ENCODE data around the gene ZNF333. TPM values are rescaled to one million over a fixed set of nuclear protein-coding genes. Genes with fewer than 3 reads are reported as not detected.

ZNF333 gene
- total RNA-seq, 6 experiments from 2014 or later = 7.9 to 10.0 (median 9.1) TPM

GRCh38 chr19:14672188-14672872 lies 17.5 kb upstream of the ZNF333 start:
- DNase-seq = no peak
- H3K4me3 Mint-ChIP-seq = no peak overlapping the region
- TF ChIP-seq, protein P1, sequence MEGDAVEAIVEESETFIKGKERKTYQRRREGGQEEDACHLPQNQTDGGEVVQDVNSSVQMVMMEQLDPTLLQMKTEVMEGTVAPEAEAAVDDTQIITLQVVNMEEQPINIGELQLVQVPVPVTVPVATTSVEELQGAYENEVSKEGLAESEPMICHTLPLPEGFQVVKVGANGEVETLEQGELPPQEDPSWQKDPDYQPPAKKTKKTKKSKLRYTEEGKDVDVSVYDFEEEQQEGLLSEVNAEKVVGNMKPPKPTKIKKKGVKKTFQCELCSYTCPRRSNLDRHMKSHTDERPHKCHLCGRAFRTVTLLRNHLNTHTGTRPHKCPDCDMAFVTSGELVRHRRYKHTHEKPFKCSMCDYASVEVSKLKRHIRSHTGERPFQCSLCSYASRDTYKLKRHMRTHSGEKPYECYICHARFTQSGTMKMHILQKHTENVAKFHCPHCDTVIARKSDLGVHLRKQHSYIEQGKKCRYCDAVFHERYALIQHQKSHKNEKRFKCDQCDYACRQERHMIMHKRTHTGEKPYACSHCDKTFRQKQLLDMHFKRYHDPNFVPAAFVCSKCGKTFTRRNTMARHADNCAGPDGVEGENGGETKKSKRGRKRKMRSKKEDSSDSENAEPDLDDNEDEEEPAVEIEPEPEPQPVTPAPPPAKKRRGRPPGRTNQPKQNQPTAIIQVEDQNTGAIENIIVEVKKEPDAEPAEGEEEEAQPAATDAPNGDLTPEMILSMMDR (IDR thresholded peaks at IDR 0.05) = no peak
- no peaks in the 10 kb centered on the region for H3K4me1 Mint-ChIP-seq (ENCODE audit: low read depth)
- H3K27me3 Mint-ChIP-seq (ENCODE audit: insufficient read depth) = no peaks in the 10 kb centered on the region; the same call in none of the 2 replicates
- H3K36me3 Mint-ChIP-seq (ENCODE audit: low read depth) = no peaks in the 10 kb centered on the region
- H3K9me3 Mint-ChIP-seq = no peaks in the 10 kb centered on the region
- H3K27ac Mint-ChIP-seq = no peak overlapping the region

DNA sequence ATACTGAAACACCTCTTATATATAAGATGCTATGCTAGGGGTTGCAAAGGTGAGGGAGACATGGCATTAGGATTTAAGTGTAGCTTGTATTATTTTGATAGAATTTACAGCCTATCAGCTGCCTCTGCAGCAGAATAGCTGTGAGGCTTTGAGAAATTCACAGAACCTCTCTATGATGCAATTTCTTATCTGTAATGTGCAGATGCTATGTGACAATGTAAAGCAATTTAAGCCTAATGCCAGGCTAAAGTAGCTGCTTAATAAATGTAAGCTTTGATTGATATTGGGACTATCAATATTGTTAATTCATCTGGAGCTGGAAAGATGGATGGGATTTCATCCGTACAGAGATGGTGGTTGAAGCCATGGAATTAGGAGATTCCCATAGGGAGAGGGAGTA lies 16.8 kb upstream of the ZNF333 start:
- H3K9me3 Mint-ChIP-seq = no peaks in the 10 kb centered on the region
- no peaks in the 10 kb centered on the region; the same call in none of the 2 replicates for H3K27me3 Mint-ChIP-seq (ENCODE audit: insufficient read depth)
- H3K36me3 Mint-ChIP-seq (ENCODE audit: low read depth) = no peaks in the 10 kb centered on the region
- no peak for DNase-seq
- H3K27ac Mint-ChIP-seq = no peak overlapping the region
- H3K4me3 Mint-ChIP-seq = no peak overlapping the region
- no peaks in the 10 kb centered on the region for H3K4me1 Mint-ChIP-seq (ENCODE audit: low read depth)
- TF ChIP-seq, protein P1 (IDR thresholded peaks at IDR 0.05) = no peak

- no peaks in the 10 kb centered on the region for H3K36me3 Mint-ChIP-seq (ENCODE audit: low read depth)
- no peaks in the 10 kb centered on the region for H3K9me3 Mint-ChIP-seq
- no peak within 1 kb of the TSS for H3K27ac Mint-ChIP-seq
- TF ChIP-seq, protein P1 (IDR thresholded peaks at IDR 0.05) = no peak
- no peaks in the 10 kb centered on the region; the same call in none of the 2 replicates for H3K27me3 Mint-ChIP-seq (ENCODE audit: insufficient read depth)
- no peak for DNase-seq
- H3K4me3 Mint-ChIP-seq = no peak within 1 kb of the TSS
- H3K4me1 Mint-ChIP-seq (ENCODE audit: low read depth) = no peaks in the 10 kb centered on the region
Measured at GRCh38 chr19:14674764-14675163, 15.1 kb upstream of the ZNF333 start, which contains the start of gene ADGRE3. Gene ADGRE3 (minus strand): TSS chr19:14674844. CDS start chr19:14674770, 74 bp downstream.

DNA sequence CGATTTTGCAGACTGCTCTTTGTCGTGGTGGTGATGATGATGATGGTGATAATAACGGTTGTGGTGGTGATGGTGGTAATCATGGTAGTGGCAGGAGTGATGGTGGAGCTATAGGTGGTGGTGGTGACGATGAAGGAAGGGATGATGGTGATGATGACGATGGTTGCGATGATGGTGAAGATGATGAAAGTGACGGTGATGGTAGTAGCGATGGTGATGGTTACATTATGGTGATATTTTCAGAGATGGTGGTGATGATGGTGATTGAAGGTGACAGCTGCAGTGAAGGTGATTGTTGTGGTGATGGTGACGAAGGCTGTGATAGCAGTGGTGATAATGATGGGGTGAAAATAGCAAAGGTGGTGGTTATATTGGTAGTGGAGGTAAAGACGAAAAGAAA lies 13.1 kb upstream of the ZNF333 start:
- H3K27ac Mint-ChIP-seq = no peak overlapping the region
- H3K27me3 Mint-ChIP-seq (ENCODE audit: insufficient read depth) = no peaks in the 10 kb centered on the region; the same call in none of the 2 replicates
- H3K4me1 Mint-ChIP-seq (ENCODE audit: low read depth) = no peaks in the 10 kb centered on the region

DNA sequence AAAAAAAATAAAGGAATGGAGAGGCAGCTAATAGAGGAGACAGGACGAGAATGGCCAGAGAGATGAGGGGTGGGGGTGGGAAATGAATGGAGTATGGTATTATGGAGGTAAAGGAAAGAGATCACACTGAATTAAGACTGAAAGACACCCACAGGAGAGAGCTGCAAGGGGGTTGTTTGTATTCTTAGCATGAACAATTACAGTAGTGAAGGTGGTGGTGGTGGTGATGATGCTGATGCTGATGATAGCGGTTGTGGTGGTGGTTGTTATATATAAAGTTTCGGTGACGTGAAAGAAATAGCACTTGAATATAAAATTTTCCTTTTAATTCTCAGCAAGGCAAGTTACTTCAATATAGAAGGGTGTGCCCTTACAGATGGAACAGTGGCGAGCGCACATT lies 12.4 kb upstream of the ZNF333 start:
- Mint-ChIP-seq H3K4me1 (ENCODE audit: low read depth) (no peaks in the 10 kb centered on the region), H3K4me3 (no peak overlapping the region), H3K27me3 (ENCODE audit: insufficient read depth) (no peaks in the 10 kb centered on the region; the same call in none of the 2 replicates), H3K9me3 (no peaks in the 10 kb centered on the region), H3K27ac (no peak overlapping the region), H3K36me3 (ENCODE audit: low read depth) (no peaks in the 10 kb centered on the region)
- TF ChIP-seq, protein P1 (IDR thresholded peaks at IDR 0.05) = no peak
- DNase-seq = no peak

More for the DNA sequence above, 13.1 kb upstream of the ZNF333 start:
- TF ChIP-seq, protein P1 (IDR thresholded peaks at IDR 0.05) = no peak
- Mint-ChIP-seq H3K4me3 (no peak overlapping the region), H3K9me3 (no peaks in the 10 kb centered on the region), H3K36me3 (ENCODE audit: low read depth) (no peaks in the 10 kb centered on the region)
- DNase-seq = no peak
